Ishikawa (cell line): ENCODE results near the gene SLIT3.

Experiments used
- CEBPB ChIP-seq: IDR thresholded peaks from 2 replicates; pipeline ENCODE4 v1.6.1; 2012
- CREB1 ChIP-seq: IDR thresholded peaks from 2 replicates; pipeline ENCODE4 v1.6.1; 2012; ENCODE audit warnings: low read depth
- EP300 ChIP-seq: IDR thresholded peaks from 2 replicates; pipeline ENCODE4 v1.6.1; 2012; ENCODE audit warnings: borderline replicate concordance
- FOXM1 ChIP-seq: IDR thresholded peaks from 2 replicates; pipeline ENCODE4 v1.6.1; 2012; ENCODE audit warnings: low read depth, borderline replicate concordance
- NFIC ChIP-seq: IDR thresholded peaks from 2 replicates; pipeline ENCODE4 v1.6.1; 2012
- RAD21 ChIP-seq: IDR thresholded peaks from 2 replicates; pipeline ENCODE4 v1.6.1; 2012; ENCODE audit warnings: low read depth
- TAF1 ChIP-seq: IDR thresholded peaks from 2 replicates; pipeline ENCODE4 v1.6.1; 2012; ENCODE audit warnings: low read depth, mild to moderate bottlenecking
- TCF12 ChIP-seq: IDR thresholded peaks from 2 replicates; pipeline ENCODE4 v1.6.1; 2012; ENCODE audit warnings: low read depth
- TEAD4 ChIP-seq: IDR thresholded peaks from 2 replicates; pipeline ENCODE4 v1.6.1; 2012
- YY1 ChIP-seq: IDR thresholded peaks from 2 replicates; pipeline ENCODE4 v1.6.1; 2012; ENCODE audit warnings: low read depth
- ZBTB7A ChIP-seq: IDR thresholded peaks from 2 replicates; pipeline ENCODE4 v1.6.1; 2012; ENCODE audit warnings: low read depth
- TF ChIP-seq, protein P1 (sequence below): IDR thresholded peaks from 2 replicates; pipeline ENCODE4 v1.6.1; 2012
- TF ChIP-seq, protein P2 (sequence below): IDR thresholded peaks from 2 replicates; pipeline ENCODE4 v1.6.1; 2012; ENCODE audit warnings: low read depth, mild to moderate bottlenecking
- TF ChIP-seq, protein P3 (sequence below): IDR thresholded peaks from 2 replicates; pipeline ENCODE4 v1.6.1; 2012

DNA sequence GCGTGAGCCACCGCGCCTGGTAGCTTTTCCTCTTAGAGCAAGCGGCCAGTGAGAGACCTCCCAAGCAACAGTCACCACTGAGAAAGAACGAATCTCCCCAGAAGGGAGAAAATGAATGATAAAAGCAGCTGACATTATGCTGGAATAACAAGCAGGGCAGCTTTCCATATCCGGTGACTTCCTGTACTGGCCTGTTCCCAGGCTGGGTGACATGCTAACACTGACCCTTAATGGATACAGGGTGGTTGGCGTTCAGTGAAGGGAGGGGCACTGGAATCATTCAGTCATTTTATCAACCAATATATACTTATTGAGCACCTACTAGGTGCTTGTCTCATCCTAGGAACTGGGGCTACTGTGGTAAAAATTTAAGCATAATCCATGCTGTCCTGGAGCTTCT lies 364.4 kb downstream of the SLIT3 start:
- TF ChIP-seq, protein P1, sequence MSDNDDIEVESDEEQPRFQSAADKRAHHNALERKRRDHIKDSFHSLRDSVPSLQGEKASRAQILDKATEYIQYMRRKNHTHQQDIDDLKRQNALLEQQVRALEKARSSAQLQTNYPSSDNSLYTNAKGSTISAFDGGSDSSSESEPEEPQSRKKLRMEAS = no peak
- no peak for TF ChIP-seq CEBPB
- TF ChIP-seq TCF12 = no peak
- TF ChIP-seq, protein P2, sequence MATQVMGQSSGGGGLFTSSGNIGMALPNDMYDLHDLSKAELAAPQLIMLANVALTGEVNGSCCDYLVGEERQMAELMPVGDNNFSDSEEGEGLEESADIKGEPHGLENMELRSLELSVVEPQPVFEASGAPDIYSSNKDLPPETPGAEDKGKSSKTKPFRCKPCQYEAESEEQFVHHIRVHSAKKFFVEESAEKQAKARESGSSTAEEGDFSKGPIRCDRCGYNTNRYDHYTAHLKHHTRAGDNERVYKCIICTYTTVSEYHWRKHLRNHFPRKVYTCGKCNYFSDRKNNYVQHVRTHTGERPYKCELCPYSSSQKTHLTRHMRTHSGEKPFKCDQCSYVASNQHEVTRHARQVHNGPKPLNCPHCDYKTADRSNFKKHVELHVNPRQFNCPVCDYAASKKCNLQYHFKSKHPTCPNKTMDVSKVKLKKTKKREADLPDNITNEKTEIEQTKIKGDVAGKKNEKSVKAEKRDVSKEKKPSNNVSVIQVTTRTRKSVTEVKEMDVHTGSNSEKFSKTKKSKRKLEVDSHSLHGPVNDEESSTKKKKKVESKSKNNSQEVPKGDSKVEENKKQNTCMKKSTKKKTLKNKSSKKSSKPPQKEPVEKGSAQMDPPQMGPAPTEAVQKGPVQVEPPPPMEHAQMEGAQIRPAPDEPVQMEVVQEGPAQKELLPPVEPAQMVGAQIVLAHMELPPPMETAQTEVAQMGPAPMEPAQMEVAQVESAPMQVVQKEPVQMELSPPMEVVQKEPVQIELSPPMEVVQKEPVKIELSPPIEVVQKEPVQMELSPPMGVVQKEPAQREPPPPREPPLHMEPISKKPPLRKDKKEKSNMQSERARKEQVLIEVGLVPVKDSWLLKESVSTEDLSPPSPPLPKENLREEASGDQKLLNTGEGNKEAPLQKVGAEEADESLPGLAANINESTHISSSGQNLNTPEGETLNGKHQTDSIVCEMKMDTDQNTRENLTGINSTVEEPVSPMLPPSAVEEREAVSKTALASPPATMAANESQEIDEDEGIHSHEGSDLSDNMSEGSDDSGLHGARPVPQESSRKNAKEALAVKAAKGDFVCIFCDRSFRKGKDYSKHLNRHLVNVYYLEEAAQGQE = no peak
- no peak for TF ChIP-seq TAF1
- TF ChIP-seq YY1 = no peak
- no peak for TF ChIP-seq TEAD4
- TF ChIP-seq EP300 = no peak
- no peak for TF ChIP-seq NFIC
- no peak for TF ChIP-seq RAD21
- TF ChIP-seq CREB1 = no peak
- TF ChIP-seq ZBTB7A = no peak
- TF ChIP-seq, protein P3, sequence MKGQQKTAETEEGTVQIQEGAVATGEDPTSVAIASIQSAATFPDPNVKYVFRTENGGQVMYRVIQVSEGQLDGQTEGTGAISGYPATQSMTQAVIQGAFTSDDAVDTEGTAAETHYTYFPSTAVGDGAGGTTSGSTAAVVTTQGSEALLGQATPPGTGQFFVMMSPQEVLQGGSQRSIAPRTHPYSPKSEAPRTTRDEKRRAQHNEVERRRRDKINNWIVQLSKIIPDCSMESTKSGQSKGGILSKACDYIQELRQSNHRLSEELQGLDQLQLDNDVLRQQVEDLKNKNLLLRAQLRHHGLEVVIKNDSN = no peak
- no peak for TF ChIP-seq FOXM1
